ENCODE measurements around the gene CLASP2. TPM values are rescaled to one million over a fixed set of nuclear protein-coding genes. Genes with fewer than 3 reads are reported as not detected.

The CLASP2 gene
- total and polyA plus RNA-seq, 2 donors = 18.8 to 35.1 TPM

- H3K9me3 ChIP-seq (ENCODE audit: control insufficient read depth in 2 of 2, insufficient read depth in 1 of 2, low read length in 1 of 2) = no peaks in the 10 kb centered on the region
- H3K4me3 ChIP-seq (ENCODE audit: low read length in 2 of 2) = no peak overlapping the region
- no peaks in the 10 kb centered on the region for H3K27me3 ChIP-seq (ENCODE audit: control insufficient read depth in 2 of 2, insufficient read depth in 1 of 2, low read length in 1 of 2)
- peaks cover 9 to 21% of the 10 kb centered on the region in 2 donors for H3K36me3 ChIP-seq (ENCODE audit: control insufficient read depth in 2 of 2, insufficient read depth in 2 of 2, low read length in 1 of 2)
- no peaks in the 10 kb centered on the region for H3K4me1 ChIP-seq (ENCODE audit: control insufficient read depth in 2 of 2, insufficient read depth in 2 of 2, low read length in 2 of 2)
- H3K27ac ChIP-seq (ENCODE audit: low read depth in 1 of 2, low read length in 1 of 2) = no peak overlapping the region
- no peak for DNase-seq (ENCODE audit: low read depth in 6 of 9, low spot score in 9 of 9)
Observed at GRCh38 chr3:33537133-33537532, 180.9 kb downstream of the CLASP2 start.

- Histone ChIP-seq H3K4me1 (ENCODE audit: control insufficient read depth in 2 of 2, insufficient read depth in 2 of 2, low read length in 2 of 2) (no peaks in the 10 kb centered on the region), H3K4me3 (ENCODE audit: low read length in 2 of 2) (no peak overlapping the region), H3K36me3 (ENCODE audit: control insufficient read depth in 2 of 2, insufficient read depth in 2 of 2, low read length in 1 of 2) (peaks cover 11 to 15% of the 10 kb centered on the region in 2 donors), H3K9me3 (ENCODE audit: control insufficient read depth in 2 of 2, insufficient read depth in 1 of 2, low read length in 1 of 2) (peaks cover 0 to 13% of the 10 kb centered on the region in 2 donors), H3K27ac (ENCODE audit: low read depth in 1 of 2, low read length in 1 of 2) (no peak overlapping the region), H3K27me3 (ENCODE audit: control insufficient read depth in 2 of 2, insufficient read depth in 1 of 2, low read length in 1 of 2) (no peaks in the 10 kb centered on the region)
- DNase-seq (ENCODE audit: low read depth in 6 of 9, low spot score in 9 of 9) = no peak
- WGBS = 99% methylated on average over 1 of the region's 1 CpG
Observed at GRCh38 chr3:33526787-33527186, 191.3 kb downstream of the CLASP2 start.

- Histone ChIP-seq H3K27ac (ENCODE audit: low read depth in 1 of 2, low read length in 1 of 2) (no peak overlapping the region), H3K9me3 (ENCODE audit: control insufficient read depth in 2 of 2, insufficient read depth in 1 of 2, low read length in 1 of 2) (peaks cover 0 to 13% of the 10 kb centered on the region in 2 donors), H3K36me3 (ENCODE audit: control insufficient read depth in 2 of 2, insufficient read depth in 2 of 2, low read length in 1 of 2) (peaks cover 11 to 14% of the 10 kb centered on the region in 2 donors), H3K27me3 (ENCODE audit: control insufficient read depth in 2 of 2, insufficient read depth in 1 of 2, low read length in 1 of 2) (no peaks in the 10 kb centered on the region), H3K4me3 (ENCODE audit: low read length in 2 of 2) (no peak overlapping the region), H3K4me1 (ENCODE audit: control insufficient read depth in 2 of 2, insufficient read depth in 2 of 2, low read length in 2 of 2) (no peaks in the 10 kb centered on the region)
- 96% methylated on average over 2 of the region's 2 CpGs for WGBS
- no peak for DNase-seq (ENCODE audit: low read depth in 6 of 9, low spot score in 9 of 9)
Observed at GRCh38 chr3:33525232-33525631, 192.8 kb downstream of the CLASP2 start.

GRCh38 chr3:33523093-33523667, 194.9 kb downstream of the CLASP2 start:
- Histone ChIP-seq H3K9me3 (ENCODE audit: control insufficient read depth in 2 of 2, insufficient read depth in 1 of 2, low read length in 1 of 2) (peaks cover 0 to 8% of the 10 kb centered on the region in 2 donors), H3K36me3 (ENCODE audit: control insufficient read depth in 2 of 2, insufficient read depth in 2 of 2, low read length in 1 of 2) (peaks cover 11% of the 10 kb centered on the region in 2 donors), H3K4me1 (ENCODE audit: control insufficient read depth in 2 of 2, insufficient read depth in 2 of 2, low read length in 2 of 2) (no peaks in the 10 kb centered on the region), H3K27ac (ENCODE audit: low read depth in 1 of 2, low read length in 1 of 2) (no peak overlapping the region), H3K27me3 (ENCODE audit: control insufficient read depth in 2 of 2, insufficient read depth in 1 of 2, low read length in 1 of 2) (no peaks in the 10 kb centered on the region), H3K4me3 (ENCODE audit: low read length in 2 of 2) (no peak overlapping the region)
- DNase-seq (ENCODE audit: low read depth in 6 of 9, low spot score in 9 of 9) = no peak
- over 99% methylated on average over 3 of the region's 3 CpGs for WGBS

- H3K27me3 ChIP-seq (ENCODE audit: control insufficient read depth in 2 of 2, insufficient read depth in 1 of 2, low read length in 1 of 2) = no peaks in the 10 kb centered on the region
- H3K4me3 ChIP-seq (ENCODE audit: low read length in 2 of 2) = no peak overlapping the region
- peaks cover 3 to 5% of the 10 kb centered on the region in 2 donors for H3K36me3 ChIP-seq (ENCODE audit: control insufficient read depth in 2 of 2, insufficient read depth in 2 of 2, low read length in 1 of 2)
- no peak for DNase-seq (ENCODE audit: low read depth in 6 of 9, low spot score in 9 of 9)
- H3K4me1 ChIP-seq (ENCODE audit: control insufficient read depth in 2 of 2, insufficient read depth in 2 of 2, low read length in 2 of 2) = no peaks in the 10 kb centered on the region
- peaks cover 0 to 4% of the 10 kb centered on the region in 2 donors for H3K9me3 ChIP-seq (ENCODE audit: control insufficient read depth in 2 of 2, insufficient read depth in 1 of 2, low read length in 1 of 2)
- 95% methylated on average over 1 of the region's 1 CpG for WGBS
- H3K27ac ChIP-seq (ENCODE audit: low read depth in 1 of 2, low read length in 1 of 2) = no peak overlapping the region
Observed at GRCh38 chr3:33521736-33522135, 196.3 kb downstream of the CLASP2 start.

- DNase-seq (ENCODE audit: low read depth in 6 of 9, low spot score in 9 of 9) = no peak
- Histone ChIP-seq H3K36me3 (ENCODE audit: control insufficient read depth in 2 of 2, insufficient read depth in 2 of 2, low read length in 1 of 2) (peaks cover 0 to 13% of the 10 kb centered on the region in 2 donors), H3K27ac (ENCODE audit: low read depth in 1 of 2, low read length in 1 of 2) (no peak overlapping the region), H3K27me3 (ENCODE audit: control insufficient read depth in 2 of 2, insufficient read depth in 1 of 2, low read length in 1 of 2) (no peaks in the 10 kb centered on the region), H3K4me3 (ENCODE audit: low read length in 2 of 2) (no peak overlapping the region), H3K9me3 (ENCODE audit: control insufficient read depth in 2 of 2, insufficient read depth in 1 of 2, low read length in 1 of 2) (no peaks in the 10 kb centered on the region), H3K4me1 (ENCODE audit: control insufficient read depth in 2 of 2, insufficient read depth in 2 of 2, low read length in 2 of 2) (no peaks in the 10 kb centered on the region)
- 99% methylated on average over 6 of the region's 6 CpGs for WGBS
Observed at GRCh38 chr3:33513262-33513863, 204.7 kb downstream of the CLASP2 start.

GRCh38 chr3:33505027-33505426, 213.0 kb downstream of the CLASP2 start:
- Histone ChIP-seq H3K27me3 (ENCODE audit: control insufficient read depth in 2 of 2, insufficient read depth in 1 of 2, low read length in 1 of 2) (no peaks in the 10 kb centered on the region), H3K9me3 (ENCODE audit: control insufficient read depth in 2 of 2, insufficient read depth in 1 of 2, low read length in 1 of 2) (peaks cover 0 to 3% of the 10 kb centered on the region in 2 donors), H3K4me3 (ENCODE audit: low read length in 2 of 2) (no peak overlapping the region), H3K36me3 (ENCODE audit: control insufficient read depth in 2 of 2, insufficient read depth in 2 of 2, low read length in 1 of 2) (peaks cover 7 to 15% of the 10 kb centered on the region in 2 donors), H3K27ac (ENCODE audit: low read depth in 1 of 2, low read length in 1 of 2) (no peak overlapping the region), H3K4me1 (ENCODE audit: control insufficient read depth in 2 of 2, insufficient read depth in 2 of 2, low read length in 2 of 2) (no peaks in the 10 kb centered on the region)
- DNase-seq (ENCODE audit: low read depth in 6 of 9, low spot score in 9 of 9) = no peak

- H3K4me1 ChIP-seq (ENCODE audit: control insufficient read depth in 2 of 2, insufficient read depth in 2 of 2, low read length in 2 of 2) = no peaks in the 10 kb centered on the region
- H3K4me3 ChIP-seq (ENCODE audit: low read length in 2 of 2) = no peak overlapping the region
- no peak overlapping the region for H3K27ac ChIP-seq (ENCODE audit: low read depth in 1 of 2, low read length in 1 of 2)
- WGBS = 98% methylated on average over 2 of the region's 2 CpGs
- peaks cover 0 to 6% of the 10 kb centered on the region in 2 donors for H3K36me3 ChIP-seq (ENCODE audit: control insufficient read depth in 2 of 2, insufficient read depth in 2 of 2, low read length in 1 of 2)
- DNase-seq (ENCODE audit: low read depth in 6 of 9, low spot score in 9 of 9) = no peak
- no peaks in the 10 kb centered on the region for H3K27me3 ChIP-seq (ENCODE audit: control insufficient read depth in 2 of 2, insufficient read depth in 1 of 2, low read length in 1 of 2)
- H3K9me3 ChIP-seq (ENCODE audit: control insufficient read depth in 2 of 2, insufficient read depth in 1 of 2, low read length in 1 of 2) = no peaks in the 10 kb centered on the region
Observed at GRCh38 chr3:33496449-33496848, 221.6 kb downstream of the CLASP2 start.

- DNase-seq (ENCODE audit: low read depth in 6 of 9, low spot score in 9 of 9) = no peak
- H3K36me3 ChIP-seq (ENCODE audit: control insufficient read depth in 2 of 2, insufficient read depth in 2 of 2, low read length in 1 of 2) = no peaks in the 10 kb centered on the region
- no peak overlapping the region for H3K4me3 ChIP-seq (ENCODE audit: low read length in 2 of 2)
- 97% methylated on average over 4 of the region's 4 CpGs for WGBS
- no peak overlapping the region for H3K27ac ChIP-seq (ENCODE audit: low read depth in 1 of 2, low read length in 1 of 2)
- H3K9me3 ChIP-seq (ENCODE audit: control insufficient read depth in 2 of 2, insufficient read depth in 1 of 2, low read length in 1 of 2) = no peaks in the 10 kb centered on the region
- no peaks in the 10 kb centered on the region for H3K27me3 ChIP-seq (ENCODE audit: control insufficient read depth in 2 of 2, insufficient read depth in 1 of 2, low read length in 1 of 2)
- no peaks in the 10 kb centered on the region for H3K4me1 ChIP-seq (ENCODE audit: control insufficient read depth in 2 of 2, insufficient read depth in 2 of 2, low read length in 2 of 2)
Observed at GRCh38 chr3:33491721-33492120, 226.3 kb downstream of the CLASP2 start.

Data from thymus (tissue), 11 donors.